ENCODE data around the gene CCDC102A. TPM values are rescaled to one million over a fixed set of nuclear protein-coding genes. Genes with fewer than 3 reads are reported as not detected.

The CCDC102A gene
- 0.06 TPM for total RNA-seq (2013)
- not detected for polyA plus RNA-seq
- 0.14 TPM in 1 of 2 replicates, not detected in the other for polyA minus RNA-seq
- 0 to 0.16 (median 0) reads per million in 11 experiments for total RNA-seq

- Histone ChIP-seq H3K27me3 (ENCODE audit: control insufficient read depth in 2 of 2, insufficient read depth in 2 of 2, low read length in 2 of 2) (peaks cover 26 to 87% of the 10 kb centered on the region in 2 donors), H3K9me3 (replicated peaks in 1 of 2; ENCODE audit: control insufficient read depth in 1 of 2, insufficient read depth in 1 of 2, low read length in 2 of 2) (no peaks in the 10 kb centered on the region), H3K27ac (ENCODE audit: low read depth in 1 of 2, low read length in 2 of 2) (no peak within 1 kb of the TSS), H3K79me2 (ENCODE audit: insufficient read depth, low read length) (no peaks in the 10 kb centered on the region), H2AFZ (ENCODE audit: insufficient read depth, low read depth, low read length, poor library complexity, severe bottlenecking) (peak within 1 kb of the TSS; percentile 30), H4K20me1 (ENCODE audit: insufficient read depth, low read length) (peaks cover 11% of the 10 kb centered on the region), H3K36me3 (replicated peaks in 1 of 2; ENCODE audit: control insufficient read depth in 1 of 2, insufficient read depth in 2 of 2, low read length in 2 of 2) (no peaks in the 10 kb centered on the region), H3K4me1 (ENCODE audit: control insufficient read depth in 1 of 2, insufficient read depth in 2 of 2, low read length in 2 of 2) (peaks cover 36 to 49% of the 10 kb centered on the region in 2 donors), H3K9ac (ENCODE audit: insufficient read depth, low read length, poor library complexity, severe bottlenecking) (peak within 1 kb of the TSS; percentile 23), H3K4me2 (replicated peaks; ENCODE audit: extremely low read depth, low read length, poor library complexity, severe bottlenecking) (peak within 1 kb of the TSS; percentile 81), H3K4me3 (replicated peaks in 1 of 3; ENCODE audit: low read depth in 2 of 3, low read length in 3 of 3) (peak within 1 kb of the TSS; percentile 25 to 70 (median 27))
- DNase-seq: no peak
- WGBS (ENCODE audit: insufficient coverage): under 1% methylated on average over 73 of the region's 81 CpGs
- intact Hi-C loops (cut with micrococcal nuclease): no loop called here
- Mint-ChIP-seq H3K27me3 (ENCODE audit: low read depth in 3 of 3) (peaks cover 83 to 97% (median 85%) of the 10 kb centered on the region in 3 donors), H3K4me3 (peak within 1 kb of the TSS; percentile 70 to 86), H3K27ac (peak within 1 kb of the TSS; percentile 37 to 83 (median 58)), H3K9me3 (peaks cover 0 to 19% (median 6%) of the 10 kb centered on the region in 7 donors), H3K36me3 (peaks cover 4 to 5% of the 10 kb centered on the region in 2 donors), H3K4me1 (peaks cover 50% of the 10 kb centered on the region)
- no peak for TF ChIP-seq CTCF (IDR thresholded peaks at IDR 0.05)
These were observed at the start of gene CCDC102A for GRCh38 chr16:57536306-57537193. CCDC102A (minus strand) TSS chr16:57536571; CDS start chr16:57529177, 7,394 bp downstream.

- TF ChIP-seq CTCF (IDR thresholded peaks at IDR 0.05): no peak
- Mint-ChIP-seq H3K27me3 (ENCODE audit: low read depth in 3 of 3) (peaks cover 8 to 29% (median 12%) of the 10 kb centered on the region in 3 donors), H3K36me3 (no peaks in the 10 kb centered on the region), H3K4me3 (no peak overlapping the region), H3K4me1 (no peaks in the 10 kb centered on the region), H3K9me3 (peaks cover 0 to 3% (median 0%) of the 10 kb centered on the region in 7 donors), H3K27ac (no peak overlapping the region)
- Histone ChIP-seq H3K27ac (ENCODE audit: low read depth in 1 of 2, low read length in 2 of 2) (no peak overlapping the region), H3K9me3 (replicated peaks in 1 of 2; ENCODE audit: control insufficient read depth in 1 of 2, insufficient read depth in 1 of 2, low read length in 2 of 2) (no peaks in the 10 kb centered on the region), H3K79me2 (ENCODE audit: insufficient read depth, low read length) (no peaks in the 10 kb centered on the region), H3K36me3 (replicated peaks in 1 of 2; ENCODE audit: control insufficient read depth in 1 of 2, insufficient read depth in 2 of 2, low read length in 2 of 2) (no peaks in the 10 kb centered on the region), H3K9ac (ENCODE audit: insufficient read depth, low read length, poor library complexity, severe bottlenecking) (no peak overlapping the region), H3K4me1 (ENCODE audit: control insufficient read depth in 1 of 2, insufficient read depth in 2 of 2, low read length in 2 of 2) (peaks cover under 1 to 1% of the 10 kb centered on the region in 2 donors), H3K27me3 (ENCODE audit: control insufficient read depth in 2 of 2, insufficient read depth in 2 of 2, low read length in 2 of 2) (peaks cover 0 to 5% of the 10 kb centered on the region in 2 donors), H3K4me3 (replicated peaks in 1 of 3; ENCODE audit: low read depth in 2 of 3, low read length in 3 of 3) (no peak overlapping the region), H3K4me2 (replicated peaks; ENCODE audit: extremely low read depth, low read length, poor library complexity, severe bottlenecking) (no peak overlapping the region), H2AFZ (ENCODE audit: insufficient read depth, low read depth, low read length, poor library complexity, severe bottlenecking) (no peak overlapping the region), H4K20me1 (ENCODE audit: insufficient read depth, low read length) (no peaks in the 10 kb centered on the region)
- WGBS (ENCODE audit: insufficient coverage): 100% methylated on average over 1 of the region's 3 CpGs
- DNase-seq: no peak
- intact Hi-C loops (cut with micrococcal nuclease): no loop called here
These were observed 48.8 kb upstream of the CCDC102A start for GRCh38 chr16:57585051-57585687.
